GM12892 (cell line): ENCODE data around the gene A2ML1.
"Not testable (repeated sequence)": the region's sequence is repeated elsewhere in the genome, so short reads cannot be mapped to it uniquely, and the experiment has no call there.

Source experiments
- DNase-seq: peaks from one replicate; pipeline ENCODE4 v3.0.0; 2011; ENCODE audit not compliant: insufficient read length
- FAIRE-seq: peaks from 2 replicates; lab custom pipeline; 2011; peaks lifted over from hg19 to GRCh38; lab: Jason Lieb, UNC
- POLR2A ChIP-seq: IDR thresholded peaks from 2 replicates; pipeline ENCODE4 v1.6.1; 2011; ENCODE audit warnings: low read depth, low read length, control low read depth
- POLR2AphosphoS5 ChIP-seq: IDR thresholded peaks from 2 replicates; pipeline ENCODE4 v1.6.1; 2011; ENCODE audit warnings: low read depth, low read length, control low read depth
- TAF1 ChIP-seq: IDR thresholded peaks from 2 replicates; pipeline ENCODE4 v1.6.1; 2011; ENCODE audit warnings: low read depth, mild to moderate bottlenecking, control low read depth, low read length, borderline replicate concordance

Gene A2ML1

GRCh38 chr12:8917751-8918150 is 95.3 kb downstream of the A2ML1 start:
- DNase-seq: no peak
- TF ChIP-seq POLR2A (no peak), POLR2AphosphoS5 (no peak), TAF1 (no peak)
- FAIRE-seq: no peak

DNA sequence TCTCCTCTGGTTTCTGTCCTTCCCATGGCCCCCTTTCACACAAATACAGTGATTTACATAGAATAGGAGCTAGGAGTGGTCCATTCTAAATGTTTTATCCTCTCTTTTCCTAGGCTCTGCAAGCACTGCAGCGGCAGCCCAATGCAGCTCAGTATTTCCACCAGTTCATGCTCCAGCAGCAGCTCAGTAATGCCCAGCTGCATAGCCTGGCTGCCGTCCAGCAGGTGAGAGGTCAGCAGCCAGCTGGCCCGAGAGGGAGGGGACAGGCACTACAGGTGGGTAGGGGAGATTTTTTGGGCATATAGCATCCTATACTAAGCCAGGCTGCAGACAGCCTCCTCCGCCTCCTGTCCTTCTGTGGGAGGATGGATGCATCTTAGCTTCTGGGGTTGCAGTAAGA is 97.2 kb downstream of the A2ML1 start:
- not testable (repeated sequence) for DNase-seq, FAIRE-seq

- no peak for FAIRE-seq
- DNase-seq: no peak
Observed at GRCh38 chr12:8922544-8922943, 100.1 kb downstream of the A2ML1 start.

More at GRCh38 chr12:8922544-8922943, 100.1 kb downstream of the A2ML1 start:
- TF ChIP-seq TAF1: no peak
- TF ChIP-seq POLR2A: no peak
- no peak for TF ChIP-seq POLR2AphosphoS5
